BJ (cell line): ENCODE results near the gene ABCF3. TPM values are rescaled to one million over a fixed set of nuclear protein-coding genes. Genes with fewer than 3 reads are reported as not detected.

ENCODE experiments used
- CTCF ChIA-PET: fragments of 350-600 bp; formaldehyde crosslinking; extraction: SDS; loops from one replicate; lab custom pipeline; 2021; ENCODE audit warnings: antibody characterized with exemption, inconsistent platforms; lab: Yijun Ruan, JAX
- POLR2A ChIA-PET: fragments of 300-600 bp; sonication (Branson Sonifier 250); formaldehyde crosslinking; extraction: SDS; loops from one replicate; lab custom pipeline; 2021; ENCODE audit warnings: antibody characterized with exemption; lab: Charles Lee
- DNase-seq: peaks from one replicate; pipeline ENCODE4 v3.0.0-alpha.2; 2011; ENCODE audit warnings: low read depth
- H3K27me3 ChIP-seq: 2 replicates; pipeline ENCODE4 v1.6.0; 2011; ENCODE audit warnings: low read length; ENCODE audit not compliant: control insufficient read depth, insufficient read depth
- H3K36me3 ChIP-seq: 2 replicates; pipeline ENCODE4 v1.5.1; 2011; ENCODE audit warnings: low read length; ENCODE audit not compliant: control insufficient read depth, insufficient read depth
- H3K4me3 ChIP-seq: 2 replicates; pipeline ENCODE4 v1.5.1; 2011; ENCODE audit warnings: low read depth, mild to moderate bottlenecking, control low read depth, low read length
- polyA plus RNA-seq: library from polyadenylated mRNA; depleted of rRNA; stranded (reverse); fragments of >200 nt; gene quantifications from 2 replicates; pipeline ENCODE4 v1.2.3, GENCODE V29; 2011
- TF ChIP-seq, protein P1 (sequence below): IDR thresholded peaks from 2 replicates; pipeline ENCODE4 v1.5.1; 2011; ENCODE audit warnings: low read depth, mild to moderate bottlenecking, control low read depth, inconsistent platforms, low read length, moderate library complexity; ENCODE audit not compliant: insufficient read depth

ABCF3 gene
- polyA plus RNA-seq, 1 experiment, result 82.8 TPM

DNA sequence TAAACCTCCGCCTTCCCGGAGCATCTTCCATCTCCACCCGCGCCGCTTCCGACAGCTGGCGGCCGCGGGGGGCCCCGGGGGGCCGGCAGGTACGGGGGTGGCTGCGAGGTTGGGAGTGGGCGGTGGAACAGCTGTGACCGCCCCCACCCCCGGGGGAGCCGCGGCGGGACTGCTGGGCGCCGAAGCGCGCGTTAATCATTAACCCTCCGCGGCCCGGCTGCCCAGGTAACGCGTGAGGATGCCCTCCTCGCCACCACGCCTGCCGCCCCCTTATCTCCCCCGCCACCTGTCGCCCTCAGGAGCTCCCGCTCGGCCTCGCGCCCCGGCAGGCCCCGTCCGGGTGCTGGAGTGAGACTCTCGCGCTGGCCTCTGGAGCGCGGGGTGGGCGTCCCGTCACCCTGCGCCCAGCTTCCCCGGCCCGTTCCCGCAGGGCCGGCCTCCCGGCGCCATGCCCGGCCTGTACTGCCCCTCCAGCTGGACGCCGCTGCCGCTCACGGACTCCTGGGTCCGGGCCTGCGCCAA lies 44.1 kb downstream of the ABCF3 start:
- Histone ChIP-seq H3K4me3 (no peak overlapping the region), H3K36me3 (no peaks in the 10 kb centered on the region), H3K27me3 (peaks cover 42% of the 10 kb centered on the region)
- ChIA-PET CTCF (interaction anchor here (0.6 to 1.1 kb wide), 2 partner anchors 8 to 20 kb away, joined by 3 read pairs; no protein-coding TSS in a partner anchor), POLR2A (no interaction called here)
- TF ChIP-seq, protein P1, sequence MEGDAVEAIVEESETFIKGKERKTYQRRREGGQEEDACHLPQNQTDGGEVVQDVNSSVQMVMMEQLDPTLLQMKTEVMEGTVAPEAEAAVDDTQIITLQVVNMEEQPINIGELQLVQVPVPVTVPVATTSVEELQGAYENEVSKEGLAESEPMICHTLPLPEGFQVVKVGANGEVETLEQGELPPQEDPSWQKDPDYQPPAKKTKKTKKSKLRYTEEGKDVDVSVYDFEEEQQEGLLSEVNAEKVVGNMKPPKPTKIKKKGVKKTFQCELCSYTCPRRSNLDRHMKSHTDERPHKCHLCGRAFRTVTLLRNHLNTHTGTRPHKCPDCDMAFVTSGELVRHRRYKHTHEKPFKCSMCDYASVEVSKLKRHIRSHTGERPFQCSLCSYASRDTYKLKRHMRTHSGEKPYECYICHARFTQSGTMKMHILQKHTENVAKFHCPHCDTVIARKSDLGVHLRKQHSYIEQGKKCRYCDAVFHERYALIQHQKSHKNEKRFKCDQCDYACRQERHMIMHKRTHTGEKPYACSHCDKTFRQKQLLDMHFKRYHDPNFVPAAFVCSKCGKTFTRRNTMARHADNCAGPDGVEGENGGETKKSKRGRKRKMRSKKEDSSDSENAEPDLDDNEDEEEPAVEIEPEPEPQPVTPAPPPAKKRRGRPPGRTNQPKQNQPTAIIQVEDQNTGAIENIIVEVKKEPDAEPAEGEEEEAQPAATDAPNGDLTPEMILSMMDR, result no peak
- no peak for DNase-seq

DNA sequence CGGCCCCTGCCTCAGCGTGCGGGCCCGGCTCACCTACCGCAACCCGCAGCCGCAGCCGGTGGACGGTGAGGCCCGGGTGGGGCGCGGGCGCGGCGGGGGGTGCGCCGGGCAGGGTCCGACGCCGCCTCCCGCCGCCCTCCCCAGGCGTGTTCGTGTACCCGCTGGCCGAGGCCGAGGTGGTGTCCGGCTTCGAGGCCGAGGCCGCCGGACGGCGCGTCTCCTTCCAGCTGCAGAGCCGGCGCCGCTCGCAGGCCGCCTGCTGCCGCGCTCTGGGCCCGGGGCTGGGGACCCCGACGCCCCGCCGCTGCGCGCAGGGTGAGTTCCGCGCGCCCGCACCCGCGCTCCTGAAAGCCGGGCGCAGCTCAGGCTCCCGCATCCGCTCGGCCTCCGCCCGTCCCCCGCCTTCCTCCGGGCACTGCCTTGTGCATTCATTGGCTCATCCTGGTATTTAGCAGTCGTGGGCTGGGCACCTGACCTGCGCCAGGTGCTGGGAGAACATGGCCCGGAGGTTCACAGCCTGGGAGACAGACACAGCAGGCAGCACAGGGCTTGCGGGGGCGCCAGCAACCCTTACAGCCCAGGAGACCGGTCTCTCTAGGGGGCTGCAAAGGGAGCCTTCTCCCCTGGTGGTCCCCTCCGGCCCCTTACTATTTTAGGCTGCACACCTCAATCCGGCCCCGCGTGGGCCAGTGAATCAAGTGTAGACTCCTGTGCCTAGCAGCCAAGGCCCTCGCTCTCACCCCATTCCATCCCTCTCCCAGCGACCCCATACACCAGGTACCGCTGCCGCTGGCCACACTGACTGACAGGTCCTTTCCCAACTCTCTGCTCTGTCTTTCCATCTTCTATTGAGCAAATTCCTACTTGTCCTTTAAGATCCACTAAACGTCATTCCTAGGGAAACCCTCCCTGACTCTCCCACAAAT lies 44.9 kb downstream of the ABCF3 start:
- ChIA-PET CTCF (interaction anchor here (0.6 to 1.1 kb wide), 2 partner anchors 9 to 19 kb away, joined by 3 read pairs; no protein-coding TSS in a partner anchor), POLR2A (no interaction called here)
- Histone ChIP-seq H3K4me3 (no peak overlapping the region), H3K27me3 (peaks cover 42% of the 10 kb centered on the region), H3K36me3 (no peaks in the 10 kb centered on the region)
- DNase-seq, result no peak
- TF ChIP-seq, protein P1, result no peak

GRCh38 chr3:184231671-184232070 lies 45.7 kb downstream of the ABCF3 start:
- no peak overlapping the region for H3K4me3 ChIP-seq
- no peaks in the 10 kb centered on the region for H3K36me3 ChIP-seq
- ChIA-PET POLR2A (no interaction called here), CTCF (interaction anchor here (0.7 kb wide), 1 partner anchor 9 kb away, joined by 3 read pairs; no protein-coding TSS in a partner anchor)
- DNase-seq, result no peak
- H3K27me3 ChIP-seq, result peaks cover 42% of the 10 kb centered on the region
- TF ChIP-seq, protein P1, result no peak

DNA sequence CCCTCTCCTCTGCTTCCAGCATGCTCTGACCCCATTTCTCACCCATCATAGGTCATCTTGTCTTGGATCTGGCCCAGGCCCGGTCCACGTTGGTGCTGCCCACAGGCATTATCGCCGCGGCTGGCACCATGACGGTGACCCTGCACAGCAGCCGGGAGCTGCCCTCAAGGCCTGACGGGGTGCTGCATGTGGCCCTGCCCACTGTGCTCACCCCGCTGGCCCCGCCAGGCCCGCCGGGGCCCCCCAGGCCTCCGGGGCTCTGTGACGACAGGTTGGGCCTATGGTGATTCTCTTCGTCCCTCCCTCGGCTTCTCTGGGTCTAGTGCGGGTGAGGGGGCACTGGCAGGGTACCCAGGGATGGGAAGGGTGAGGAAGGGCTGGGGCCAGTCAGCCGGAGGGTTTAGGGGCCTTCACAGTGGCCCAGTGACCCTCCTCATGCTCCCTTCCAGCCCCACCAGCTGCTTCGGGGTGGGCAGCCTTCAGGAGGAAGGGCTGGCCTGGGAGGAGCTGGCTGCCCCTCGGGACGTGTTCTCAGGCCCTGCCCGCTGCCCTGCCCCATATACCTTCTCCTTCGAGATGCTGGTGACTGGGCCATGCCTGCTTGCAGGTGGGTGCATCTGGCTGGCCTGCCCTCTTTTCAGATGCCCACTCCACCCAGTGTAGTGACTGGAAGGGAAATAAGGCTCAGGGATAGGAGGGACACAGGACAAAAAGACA lies 47.3 kb downstream of the ABCF3 start:
- Histone ChIP-seq H3K4me3 (no peak overlapping the region), H3K27me3 (peaks cover 34% of the 10 kb centered on the region), H3K36me3 (no peaks in the 10 kb centered on the region)
- CTCF ChIA-PET, result no interaction called here
- POLR2A ChIA-PET, result interaction anchor here (0.5 kb wide), 1 partner anchor 1077 kb away, joined by 4 read pairs; no protein-coding TSS in a partner anchor
- TF ChIP-seq, protein P1, result no peak
- no peak for DNase-seq

- POLR2A ChIA-PET, result no interaction called here
- TF ChIP-seq, protein P1, result peak; percentile 27; the same call in 1 of the 2 replicates
- peaks cover 25% of the 10 kb centered on the region for H3K27me3 ChIP-seq
- no peaks in the 10 kb centered on the region for H3K36me3 ChIP-seq
- CTCF ChIA-PET, result no interaction called here
- peak; percentile 25 for DNase-seq
- no peak overlapping the region for H3K4me3 ChIP-seq
These were observed 48.2 kb downstream of the ABCF3 start for GRCh38 chr3:184234224-184234623.
